HS-27A (cell line): Measurements from ENCODE around the gene SPTSSA.
"Not testable (repeated sequence)": the region's sequence is repeated elsewhere in the genome, so short reads cannot be mapped to it uniquely, and the experiment has no call there.

Experiments used
- DNase-seq: peaks from one replicate; pipeline ENCODE4 v3.0.0-alpha.2; 2012; ENCODE audit warnings: low read depth, missing footprints

Gene SPTSSA

DNA sequence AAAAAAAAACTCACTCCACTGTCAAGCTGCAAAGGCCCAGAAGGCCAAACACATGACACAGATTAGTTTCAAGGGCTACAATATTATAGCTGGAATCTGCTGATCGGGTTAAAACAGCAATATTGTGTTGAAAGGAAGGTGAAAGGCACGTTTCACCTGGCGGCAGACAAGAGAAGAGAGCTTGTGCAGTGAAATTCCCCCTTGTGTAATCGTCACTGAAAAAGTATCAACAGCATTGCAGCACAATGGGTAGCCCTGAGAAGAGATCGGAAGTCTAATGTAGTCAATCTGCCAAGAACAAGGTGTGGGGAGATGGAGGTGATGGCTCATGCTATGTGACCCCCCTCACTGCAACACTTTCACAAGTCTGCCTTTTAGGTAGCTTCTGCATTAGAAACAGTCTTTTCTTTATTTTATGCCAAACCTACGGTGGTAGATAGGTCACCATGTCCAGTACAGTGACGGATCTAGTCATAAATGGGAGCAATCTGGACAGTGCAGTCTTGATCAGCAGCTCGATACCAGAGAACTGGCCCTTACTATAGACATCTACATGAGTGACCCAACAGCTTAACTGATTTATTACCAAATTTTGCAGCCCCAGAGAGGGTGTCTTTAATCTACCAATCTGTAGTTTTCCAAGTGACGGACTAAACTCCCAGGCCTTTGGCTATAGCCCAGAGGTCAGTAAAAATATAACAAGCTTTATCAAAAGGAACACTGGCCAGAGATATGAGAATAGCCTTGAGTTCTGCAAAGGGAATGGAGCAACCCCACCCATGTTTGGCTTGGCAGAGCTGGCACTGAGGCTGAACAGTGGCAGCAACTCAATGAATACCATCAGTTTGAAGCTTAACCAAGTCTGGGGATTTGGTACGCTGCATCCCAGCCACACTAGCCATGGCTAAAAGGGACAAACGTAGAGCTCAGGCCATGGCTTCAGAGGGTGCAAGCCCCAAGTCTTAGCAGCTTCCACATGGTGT lies 35.4 kb downstream of the SPTSSA start:
- DNase-seq: no peak

DNA sequence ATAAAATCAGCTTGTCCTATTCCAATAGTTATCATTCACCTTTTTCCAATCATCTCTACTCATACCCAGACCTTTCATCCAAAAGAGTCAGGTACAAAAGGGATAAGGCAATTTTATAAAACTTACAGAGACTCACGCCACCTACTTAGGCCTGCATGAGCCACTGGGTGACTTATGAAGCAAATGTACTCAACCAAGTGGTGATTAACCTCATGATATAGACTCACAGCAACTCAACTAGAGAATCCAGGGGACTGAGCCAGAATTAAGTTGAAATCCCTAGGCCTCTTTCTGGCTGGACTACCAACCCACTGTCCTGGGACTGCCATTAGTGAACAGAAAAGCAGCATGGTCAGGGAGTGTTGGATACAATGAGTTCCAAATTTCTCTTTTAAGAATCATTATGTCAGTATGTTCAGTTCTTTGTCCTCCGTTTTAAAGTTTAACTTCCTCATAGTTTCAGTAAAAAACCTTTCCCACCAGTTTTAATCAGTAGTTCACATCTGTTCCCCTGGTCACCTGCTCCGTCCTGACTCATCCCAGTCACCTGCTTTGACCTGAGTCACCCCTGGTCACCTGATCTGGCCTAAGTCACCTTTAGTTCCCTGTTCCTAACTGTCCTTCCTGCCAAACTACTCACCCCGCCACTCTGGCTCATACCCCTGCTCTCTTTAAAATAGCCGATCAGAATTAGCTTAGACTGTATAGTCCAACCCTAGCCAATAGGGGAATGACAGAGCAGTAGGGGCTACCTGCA lies 36.8 kb downstream of the SPTSSA start:
- no peak for DNase-seq

GRCh38 chr14:34424488-34424887 lies 37.6 kb downstream of the SPTSSA start:
- no peak for DNase-seq

DNA sequence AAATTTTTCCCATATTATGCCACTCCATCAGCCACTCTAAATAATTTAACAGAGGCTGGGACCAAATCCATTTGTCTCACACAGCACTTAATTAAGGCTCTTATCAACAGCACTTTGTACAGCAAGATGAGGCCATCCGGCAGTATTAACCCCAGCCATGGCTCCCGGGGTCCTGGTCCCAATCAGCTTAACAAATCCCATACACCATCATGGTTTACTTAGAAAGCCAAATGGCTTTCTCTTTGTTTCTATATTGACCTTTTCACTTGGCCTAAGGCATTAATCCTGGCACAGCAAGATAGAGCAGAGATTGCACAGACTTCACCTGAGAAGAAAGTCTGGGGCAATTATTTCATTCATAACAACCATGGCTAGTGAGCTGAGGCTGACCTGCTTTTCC lies 38.6 kb downstream of the SPTSSA start:
- no peak for DNase-seq

GRCh38 chr14:34420547-34421150 lies 41.4 kb downstream of the SPTSSA start:
- no peak for DNase-seq

DNA sequence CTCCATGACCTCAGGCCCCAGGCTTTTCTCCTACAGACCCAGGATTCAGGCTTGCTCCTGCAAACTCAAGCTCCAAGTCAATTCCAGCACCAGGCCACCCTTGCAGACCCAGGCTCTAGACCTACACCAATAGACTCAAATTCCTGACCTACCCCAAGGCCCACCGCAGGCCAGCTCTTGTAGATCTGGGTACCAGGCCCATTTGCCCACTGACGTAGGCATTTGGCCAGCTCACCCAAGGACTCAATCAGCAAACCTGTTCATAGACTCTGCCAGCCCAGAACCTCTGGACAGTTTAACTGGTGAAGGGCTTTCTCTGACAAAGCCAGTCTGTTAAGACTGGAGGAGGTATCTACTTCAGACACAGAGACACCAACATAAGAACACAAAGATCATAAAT lies 52.3 kb downstream of the SPTSSA start:
- DNase-seq: no peak

DNA sequence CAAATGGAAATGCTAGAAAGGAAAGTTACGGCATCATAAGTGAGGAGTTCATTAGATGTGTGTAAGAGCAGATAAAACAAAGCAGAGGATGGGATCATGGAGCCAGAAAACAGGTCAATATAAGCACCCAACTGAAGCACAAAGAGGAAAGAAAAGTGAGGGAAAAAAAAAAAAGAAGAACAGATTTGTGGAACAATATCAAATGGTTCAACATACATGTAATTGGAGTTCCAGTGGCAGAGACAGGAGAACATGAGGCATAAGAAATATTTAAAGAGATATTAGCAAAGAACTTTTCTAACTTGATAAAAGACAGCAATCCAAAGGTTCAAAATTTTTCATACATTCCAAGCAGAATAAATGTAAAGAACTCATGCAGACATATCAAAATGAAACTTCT lies 54.1 kb downstream of the SPTSSA start:
- no peak for DNase-seq

- no peak for DNase-seq
Observed at GRCh38 chr14:34404416-34404815, 57.6 kb downstream of the SPTSSA start.

- DNase-seq: no peak
Observed at GRCh38 chr14:34403646-34404045, 58.4 kb downstream of the SPTSSA start.

GRCh38 chr14:34398024-34398423 lies 64.0 kb downstream of the SPTSSA start:
- DNase-seq: no peak

DNA sequence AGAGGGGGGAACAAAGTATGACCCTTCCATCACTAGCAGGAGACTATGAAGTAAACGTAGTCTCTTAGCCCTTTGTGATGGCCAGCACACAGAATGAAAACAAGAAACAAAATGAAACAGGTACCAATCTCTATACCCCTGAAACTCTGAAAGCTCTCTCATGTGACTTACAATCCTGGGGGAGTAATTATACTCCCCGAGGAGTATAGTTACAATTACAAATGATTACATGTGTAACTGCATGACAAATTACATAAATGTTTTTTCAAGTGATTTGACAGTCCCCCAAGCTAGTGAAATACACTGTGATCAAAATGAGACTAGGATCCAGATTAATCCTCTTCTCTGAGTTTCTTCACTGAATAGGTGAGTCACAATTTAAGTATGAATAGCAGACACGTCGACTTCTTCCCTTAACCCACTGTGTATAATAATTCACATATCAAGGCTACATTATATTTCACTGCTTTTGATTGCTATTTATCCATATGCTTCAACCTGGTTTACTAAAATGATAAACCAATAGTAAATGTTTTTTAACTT lies 74.0 kb downstream of the SPTSSA start:
- no peak for DNase-seq

DNA sequence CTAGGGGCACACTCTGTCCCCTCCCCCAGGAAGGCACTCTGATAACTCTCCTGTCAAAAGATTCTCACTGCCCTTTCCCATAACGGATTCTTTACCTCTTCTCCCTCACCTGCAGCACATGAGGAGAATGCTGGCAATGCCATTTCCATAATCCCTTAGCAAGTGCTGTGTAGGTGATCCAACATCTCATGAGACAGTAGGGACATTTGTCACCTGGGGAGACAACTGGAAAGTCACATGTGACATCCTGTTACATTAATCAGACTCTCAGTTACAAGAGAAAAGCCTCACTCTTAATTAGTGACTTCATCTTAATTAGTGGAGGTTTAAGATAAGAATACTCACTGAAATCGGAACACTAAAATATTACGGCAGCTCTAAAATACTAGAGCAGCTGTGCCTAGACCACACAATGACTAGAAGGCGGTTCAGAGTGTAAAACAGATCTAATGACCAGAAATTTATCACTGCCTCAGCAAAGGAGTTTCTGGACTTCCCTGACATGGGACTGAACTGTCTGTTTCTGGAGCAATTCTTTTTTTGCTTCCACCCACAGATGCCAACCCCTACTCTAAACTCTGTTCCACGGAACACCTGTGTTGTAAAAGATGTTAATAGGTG lies 75.1 kb downstream of the SPTSSA start:
- no peak for DNase-seq

DNA sequence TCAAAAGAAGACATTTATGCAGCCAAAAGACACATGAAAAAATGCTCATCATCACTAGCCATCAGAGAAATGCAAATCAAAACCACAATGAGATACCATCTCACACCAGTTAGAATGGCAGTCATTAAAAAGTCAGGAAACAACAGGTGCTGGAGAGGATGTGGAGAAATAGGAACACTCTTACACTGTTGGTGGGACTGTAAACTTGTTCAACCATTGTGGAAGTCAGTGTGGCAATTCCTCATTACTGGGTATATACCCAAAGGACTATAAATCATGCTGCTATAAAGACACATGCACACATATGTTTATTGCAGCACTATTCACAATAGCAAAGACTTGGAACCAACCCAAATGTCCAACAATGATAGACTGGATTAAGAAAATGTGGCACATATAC lies 76.2 kb downstream of the SPTSSA start:
- not testable (repeated sequence) for DNase-seq

DNA sequence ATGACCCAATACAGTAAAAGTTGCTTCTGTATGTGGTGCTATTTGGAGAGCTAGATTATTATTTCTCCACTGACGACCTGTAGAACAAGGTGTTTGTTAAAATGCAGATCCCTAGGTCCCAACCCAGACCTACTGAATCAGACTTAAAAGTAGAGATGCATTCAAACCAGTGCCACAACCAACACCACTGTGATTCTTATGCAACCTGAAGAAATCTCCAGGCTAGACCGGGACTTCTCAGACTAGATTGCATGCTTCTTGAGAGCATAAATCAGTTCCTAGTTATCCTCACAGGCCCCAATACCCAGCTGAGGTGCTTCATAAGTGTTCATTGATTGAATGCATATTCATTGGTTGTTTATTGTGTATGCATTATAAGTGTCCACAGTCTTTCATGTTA lies 78.2 kb downstream of the SPTSSA start:
- no peak for DNase-seq
